GM21447 (cell line): ENCODE results near the gene OLFM3.

Source experiments
- ATAC-seq: cut with Tn5 transposase; IDR thresholded peaks from one replicate; pipeline ENCODE4 v1.9.1; 2021; ENCODE audit not compliant: unreplicated experiment

The OLFM3 gene

DNA sequence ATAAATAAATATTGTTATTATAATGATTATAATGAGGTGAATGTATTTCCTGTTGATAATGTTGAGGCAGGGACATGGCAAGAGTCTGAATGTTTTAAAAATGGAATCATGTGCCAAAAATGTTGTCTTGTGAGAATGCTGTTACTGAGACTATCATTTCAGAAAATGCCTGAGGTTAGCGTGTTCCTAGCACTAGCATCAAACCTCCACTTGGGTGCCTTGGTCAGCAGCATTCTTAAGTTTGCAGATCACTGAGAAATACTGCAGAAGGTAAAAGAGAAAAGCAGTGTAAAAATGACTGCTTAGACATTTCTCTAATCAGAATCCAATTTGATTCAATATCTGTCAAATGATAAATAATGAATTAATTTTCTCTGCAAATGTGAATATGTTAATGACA is 50.8 kb downstream of the OLFM3 start:
- ATAC-seq = no peak

GRCh38 chr1:101943237-101943636 is 53.5 kb downstream of the OLFM3 start:
- no peak for ATAC-seq

DNA sequence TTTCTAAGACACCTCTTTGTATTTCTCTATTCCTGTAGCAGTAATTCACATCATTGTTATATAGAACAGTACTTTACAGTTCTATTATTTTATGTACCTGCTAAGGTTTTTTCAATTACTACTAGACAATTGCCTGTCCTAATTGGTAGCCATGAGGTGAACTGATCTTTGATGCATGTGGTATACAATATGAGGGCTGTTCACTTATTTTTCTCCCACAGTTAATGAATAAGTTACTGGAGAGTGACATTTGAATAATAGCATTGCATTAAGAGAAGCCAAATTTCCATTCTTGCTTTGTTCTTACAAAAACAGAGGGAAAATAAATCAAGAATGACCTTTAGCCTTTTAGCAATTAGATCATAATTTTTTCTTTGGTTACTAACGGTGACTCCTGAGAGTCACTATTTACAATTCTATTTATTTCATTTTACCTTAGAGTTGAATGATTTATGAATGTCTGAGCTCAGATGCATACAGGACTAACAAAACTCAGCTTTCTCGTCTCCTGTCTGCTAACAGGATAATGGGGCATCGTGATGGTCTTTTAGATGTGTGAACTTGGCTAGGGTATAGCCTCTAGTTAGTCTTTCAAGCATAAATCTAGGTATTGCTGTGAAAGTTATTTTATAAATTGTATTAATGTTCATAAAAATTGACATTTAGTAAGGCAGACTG is 54.1 kb downstream of the OLFM3 start:
- ATAC-seq = no peak

DNA sequence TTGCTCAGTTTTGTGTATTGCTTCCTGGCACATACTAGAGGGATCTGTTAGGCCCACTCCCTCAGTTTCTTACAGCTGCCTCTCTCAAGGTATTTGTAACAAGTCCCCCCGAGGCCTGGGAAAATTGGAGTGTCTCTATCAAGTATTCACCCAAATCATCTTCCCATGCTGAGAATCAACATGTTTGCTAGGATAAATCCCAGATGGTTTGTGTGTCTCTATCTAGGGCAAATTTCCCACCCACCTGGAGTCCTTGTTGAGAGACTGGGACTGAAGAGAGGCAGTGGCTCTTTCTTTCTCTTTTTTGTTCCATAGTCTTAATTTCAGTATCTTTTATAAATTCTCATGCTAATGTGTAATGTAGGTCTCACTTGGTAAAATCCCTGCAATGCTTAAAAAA is 58.0 kb downstream of the OLFM3 start:
- ATAC-seq = no peak

GRCh38 chr1:101929343-101929742 is 67.4 kb downstream of the OLFM3 start:
- no peak for ATAC-seq

GRCh38 chr1:101928829-101929228 is 67.9 kb downstream of the OLFM3 start:
- no peak for ATAC-seq

- no peak for ATAC-seq
These were observed 72.0 kb downstream of the OLFM3 start for GRCh38 chr1:101924700-101925099.

- no peak for ATAC-seq
These were observed 76.1 kb downstream of the OLFM3 start for GRCh38 chr1:101920577-101920976.

GRCh38 chr1:101918277-101918676 is 78.4 kb downstream of the OLFM3 start:
- ATAC-seq = no peak

- ATAC-seq = no peak
These were observed 81.1 kb downstream of the OLFM3 start for GRCh38 chr1:101915597-101915996.

DNA sequence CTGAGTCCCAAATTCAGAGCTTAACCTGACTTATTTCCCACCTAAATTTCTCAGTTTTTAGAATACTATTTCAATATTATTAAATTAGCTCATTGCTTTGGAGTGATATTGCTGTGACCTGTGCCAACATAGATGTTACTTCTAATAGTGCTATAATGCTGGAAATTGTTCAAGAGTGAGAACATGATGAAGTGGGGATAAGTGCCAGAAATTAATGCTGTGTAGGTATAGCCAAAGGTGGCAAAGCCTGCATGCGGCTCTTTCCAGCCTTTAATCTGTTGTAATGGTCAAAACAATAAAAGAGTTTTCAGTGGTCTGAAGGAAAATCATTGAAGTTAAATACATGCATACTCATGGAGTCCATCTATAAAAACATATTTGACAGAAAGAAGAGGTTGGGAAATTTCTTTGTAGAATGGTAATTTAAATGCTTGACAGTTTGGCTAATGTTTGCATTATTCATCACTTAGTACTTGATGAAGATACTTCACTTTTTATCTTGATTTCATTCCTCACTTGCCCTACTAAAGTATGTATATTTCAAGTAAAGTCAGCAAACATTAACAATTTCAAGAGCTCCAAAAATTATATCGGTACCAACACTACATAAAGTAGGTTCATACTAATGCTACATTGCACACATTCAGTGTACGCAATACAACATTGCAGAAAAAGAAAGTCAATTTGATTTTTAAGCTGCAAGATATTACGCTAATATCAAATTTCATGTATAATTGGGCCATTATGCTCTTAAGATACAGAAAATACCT is 82.1 kb downstream of the OLFM3 start:
- ATAC-seq = no peak

DNA sequence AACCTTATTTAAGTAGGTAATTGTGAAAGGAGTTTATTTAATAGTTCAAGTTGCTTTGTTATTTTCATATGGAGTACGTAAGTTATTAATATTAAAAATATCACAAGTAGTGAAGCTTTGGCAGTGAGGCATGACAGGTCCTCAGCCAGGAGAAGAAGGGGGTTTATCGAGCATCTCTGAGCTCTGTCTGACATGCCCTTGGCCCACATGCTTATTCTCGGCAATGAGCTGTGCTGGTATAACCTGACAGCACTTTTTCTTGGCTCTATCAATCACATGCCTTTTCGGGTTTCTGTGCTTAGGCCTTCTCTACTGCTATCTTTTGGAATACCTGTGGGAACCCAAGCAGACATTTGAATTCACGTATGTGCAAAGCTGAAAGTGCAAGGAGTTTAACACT is 84.8 kb downstream of the OLFM3 start:
- no peak for ATAC-seq

GRCh38 chr1:101908980-101909379 is 87.7 kb downstream of the OLFM3 start:
- no peak for ATAC-seq

- no peak for ATAC-seq
These were observed 89.5 kb downstream of the OLFM3 start for GRCh38 chr1:101907264-101907663.

GRCh38 chr1:101905283-101905835 is 91.4 kb downstream of the OLFM3 start:
- no peak for ATAC-seq

- no peak for ATAC-seq
These were observed 94.5 kb downstream of the OLFM3 start for GRCh38 chr1:101902199-101902598.

DNA sequence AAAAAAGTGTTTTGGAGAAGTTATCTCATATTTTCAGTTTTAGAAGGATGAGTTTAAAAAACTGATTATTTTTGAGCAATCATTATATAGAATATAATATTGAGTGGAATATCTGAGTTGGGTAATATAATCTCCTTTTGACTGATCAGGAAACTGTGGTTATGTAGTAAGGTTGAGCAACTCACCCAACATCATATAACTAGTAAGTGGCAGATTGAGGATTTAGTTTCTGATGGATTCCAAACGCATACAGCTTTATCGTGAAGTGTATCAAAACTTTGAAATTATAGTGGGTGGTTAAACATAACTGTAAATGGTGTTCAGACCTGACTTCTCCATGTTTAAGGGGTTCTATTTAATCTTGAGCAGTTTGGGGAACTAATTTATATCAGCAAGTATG is 98.6 kb downstream of the OLFM3 start:
- no peak for ATAC-seq

- no peak for ATAC-seq
These were observed 112.1 kb downstream of the OLFM3 start for GRCh38 chr1:101884621-101885020.

- no peak for ATAC-seq
These were observed 120.8 kb downstream of the OLFM3 start for GRCh38 chr1:101875891-101876290.

DNA sequence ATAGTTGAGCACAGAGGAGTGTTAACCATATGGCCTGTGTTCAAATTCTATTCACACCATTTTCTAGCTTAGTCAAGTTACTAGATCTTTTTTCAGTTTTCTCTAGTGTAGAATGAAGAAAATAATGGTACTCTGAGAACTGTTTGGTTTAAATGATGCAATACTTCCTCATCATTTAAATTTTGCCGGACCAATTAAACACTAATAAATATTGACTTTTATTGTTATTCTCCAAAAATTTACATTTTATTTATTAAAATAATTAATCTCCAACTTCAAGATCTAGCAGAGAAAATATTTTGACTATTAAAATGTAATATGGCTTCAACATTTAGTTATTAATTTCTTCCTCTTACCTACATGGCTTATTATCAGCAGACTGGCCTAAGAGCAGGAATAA is 123.1 kb downstream of the OLFM3 start:
- no peak for ATAC-seq

DNA sequence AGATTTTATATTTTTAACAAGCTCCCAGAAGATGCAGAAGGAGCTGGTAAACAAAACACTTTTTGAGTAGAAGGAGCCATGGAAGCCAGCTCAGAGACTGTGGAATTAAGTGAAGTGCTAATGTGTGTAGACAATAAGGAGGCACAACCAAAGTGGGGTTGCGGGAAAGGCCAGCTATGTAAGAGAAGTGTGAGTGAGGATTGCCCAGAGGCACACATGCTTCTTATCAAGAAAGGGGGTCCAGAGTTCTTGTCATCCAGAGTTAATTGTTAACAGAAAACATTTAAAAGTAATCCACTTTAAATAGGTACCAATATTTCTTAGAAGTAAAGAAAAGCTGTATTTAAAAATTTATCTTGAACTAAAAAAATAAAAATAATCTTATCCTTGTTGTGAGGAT is 136.8 kb downstream of the OLFM3 start:
- no peak for ATAC-seq

- ATAC-seq = no peak
These were observed 142.5 kb downstream of the OLFM3 start for GRCh38 chr1:101854271-101854670.
